Measurements from ENCODE around the gene SLFN5. TPM values are rescaled to one million over a fixed set of nuclear protein-coding genes. Genes with fewer than 3 reads are reported as not detected.
"Not testable (repeated sequence)": the region's sequence is repeated elsewhere in the genome, so short reads cannot be mapped to it uniquely, and the experiment has no call there.

Gene SLFN5
- total and polyA plus RNA-seq, 4 donors: 3.3 to 66.3 (median 22.5) TPM

DNA sequence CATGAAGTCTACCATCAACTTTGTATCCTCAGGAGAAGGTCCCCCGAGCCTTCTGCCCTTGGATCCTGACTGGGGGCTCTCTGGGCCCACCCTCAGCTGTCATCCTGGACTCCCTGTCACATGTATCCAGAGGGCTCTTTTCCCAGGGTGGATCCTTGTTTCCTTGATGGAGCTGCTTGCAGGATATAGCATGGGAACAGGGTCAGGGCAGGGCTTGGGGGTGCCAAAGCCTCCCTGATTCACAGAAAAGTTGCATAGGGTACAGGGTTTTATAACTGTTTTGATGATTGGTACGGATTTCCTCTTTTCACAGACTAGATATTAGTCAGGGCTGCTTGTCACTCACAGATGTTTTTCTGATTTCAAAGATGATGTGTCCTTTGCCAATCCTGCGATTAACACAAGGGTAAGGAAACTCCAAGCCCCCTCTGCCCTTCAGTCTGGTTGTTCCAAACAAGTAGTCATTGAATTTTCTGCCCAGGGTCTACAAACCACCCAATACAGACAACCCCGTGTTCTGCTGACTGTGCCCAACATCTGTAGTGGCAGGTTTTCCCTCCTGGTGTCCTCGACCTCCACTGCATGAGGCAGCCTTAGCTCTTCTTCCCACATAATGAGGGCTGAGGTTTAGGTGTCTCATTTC lies 28.1 kb upstream of the SLFN5 start:
- no peak for ATAC-seq (ENCODE audit: low FRiP score)

GRCh38 chr17:35217107-35217506 lies 25.8 kb upstream of the SLFN5 start:
- H3K36me3 ChIP-seq (ENCODE audit: control insufficient read depth in 1 of 2, insufficient read depth in 2 of 2, low read length in 1 of 2): no peaks in the 10 kb centered on the region
- WGBS, 2 donors: 58 to 59% methylated on average over 5 of the region's 5 CpGs
- H3K9me3 ChIP-seq (ENCODE audit: control insufficient read depth, low read length): peaks cover 2% of the 10 kb centered on the region
- H3K4me1 ChIP-seq (ENCODE audit: control insufficient read depth in 1 of 2, insufficient read depth in 2 of 2, low read length in 2 of 2): no peaks in the 10 kb centered on the region
- DNase-seq (no peak), ATAC-seq (ENCODE audit: low FRiP score) (no peak)
- H3K27me3 ChIP-seq (ENCODE audit: control insufficient read depth in 1 of 2, insufficient read depth in 2 of 2, low read length in 1 of 2): peaks cover 0 to 2% of the 10 kb centered on the region in 2 donors
- no peak overlapping the region for H3K27ac ChIP-seq (ENCODE audit: low read depth in 1 of 2, low read length in 2 of 2)
- intact Hi-C loops (cut with DNase I): no loop called here
- no peak overlapping the region for H3K4me3 ChIP-seq (ENCODE audit: low read length in 2 of 2)

More for the DNA sequence above, 28.1 kb upstream of the SLFN5 start:
- Histone ChIP-seq H3K27ac (ENCODE audit: low read depth in 1 of 2, low read length in 2 of 2) (no peak overlapping the region), H3K9me3 (ENCODE audit: control insufficient read depth, low read length) (peaks cover 4% of the 10 kb centered on the region), H3K4me1 (ENCODE audit: control insufficient read depth in 1 of 2, insufficient read depth in 2 of 2, low read length in 2 of 2) (no peaks in the 10 kb centered on the region), H3K27me3 (ENCODE audit: control insufficient read depth in 1 of 2, insufficient read depth in 2 of 2, low read length in 1 of 2) (peaks cover 0 to 2% of the 10 kb centered on the region in 2 donors), H3K4me3 (ENCODE audit: low read length in 2 of 2) (no peak overlapping the region), H3K36me3 (ENCODE audit: control insufficient read depth in 1 of 2, insufficient read depth in 2 of 2, low read length in 1 of 2) (no peaks in the 10 kb centered on the region)
- intact Hi-C loops (cut with DNase I): no loop called here
- WGBS, 2 donors: 61 to 62% methylated on average over 5 of the region's 5 CpGs
- no peak for DNase-seq

- no peak for DNase-seq
- WGBS, 2 donors: 35 to 46% methylated on average over 2 of the region's 2 CpGs
- Histone ChIP-seq H3K4me1 (ENCODE audit: control insufficient read depth in 1 of 2, insufficient read depth in 2 of 2, low read length in 2 of 2) (no peaks in the 10 kb centered on the region), H3K36me3 (ENCODE audit: control insufficient read depth in 1 of 2, insufficient read depth in 2 of 2, low read length in 1 of 2) (no peaks in the 10 kb centered on the region), H3K4me3 (ENCODE audit: low read length in 2 of 2) (no peak overlapping the region), H3K27me3 (ENCODE audit: control insufficient read depth in 1 of 2, insufficient read depth in 2 of 2, low read length in 1 of 2) (no peaks in the 10 kb centered on the region), H3K27ac (ENCODE audit: low read depth in 1 of 2, low read length in 2 of 2) (no peak overlapping the region), H3K9me3 (ENCODE audit: control insufficient read depth, low read length) (peaks cover 4% of the 10 kb centered on the region)
- intact Hi-C loops (cut with DNase I): no loop called here
- no peak for ATAC-seq (ENCODE audit: low FRiP score)
Observed at GRCh38 chr17:35218915-35219314, 24.0 kb upstream of the SLFN5 start.

- Histone ChIP-seq H3K27me3 (ENCODE audit: control insufficient read depth in 1 of 2, insufficient read depth in 2 of 2, low read length in 1 of 2) (no peaks in the 10 kb centered on the region), H3K4me1 (ENCODE audit: control insufficient read depth in 1 of 2, insufficient read depth in 2 of 2, low read length in 2 of 2) (no peaks in the 10 kb centered on the region), H3K4me3 (ENCODE audit: low read length in 2 of 2) (no peak overlapping the region), H3K27ac (ENCODE audit: low read depth in 1 of 2, low read length in 2 of 2) (no peak overlapping the region), H3K9me3 (ENCODE audit: control insufficient read depth, low read length) (peaks cover 4% of the 10 kb centered on the region), H3K36me3 (ENCODE audit: control insufficient read depth in 1 of 2, insufficient read depth in 2 of 2, low read length in 1 of 2) (no peaks in the 10 kb centered on the region)
- intact Hi-C loops (cut with DNase I): loop anchor here in 1 of 2 donors (10.0 kb wide), 1 partner anchor 52 kb away; no protein-coding TSS in a partner anchor
- no peak for DNase-seq
- 94 to 95% methylated on average over 2 of the region's 2 CpGs for WGBS, 2 donors
- no peak for ATAC-seq (ENCODE audit: low FRiP score)
Observed at GRCh38 chr17:35222452-35222851, 20.4 kb upstream of the SLFN5 start.

GRCh38 chr17:35224436-35224835 lies 18.4 kb upstream of the SLFN5 start:
- DNase-seq (no peak), ATAC-seq (ENCODE audit: low FRiP score) (no peak)
- no peaks in the 10 kb centered on the region for H3K27me3 ChIP-seq (ENCODE audit: control insufficient read depth in 1 of 2, insufficient read depth in 2 of 2, low read length in 1 of 2)
- intact Hi-C loops (cut with DNase I): loop anchor here in 1 of 2 donors (10.0 kb wide), 1 partner anchor 50 kb away; no protein-coding TSS in a partner anchor
- no peaks in the 10 kb centered on the region for H3K4me1 ChIP-seq (ENCODE audit: control insufficient read depth in 1 of 2, insufficient read depth in 2 of 2, low read length in 2 of 2)
- H3K27ac ChIP-seq (ENCODE audit: low read depth in 1 of 2, low read length in 2 of 2): no peak overlapping the region
- peaks cover 4% of the 10 kb centered on the region for H3K9me3 ChIP-seq (ENCODE audit: control insufficient read depth, low read length)
- H3K36me3 ChIP-seq (ENCODE audit: control insufficient read depth in 1 of 2, insufficient read depth in 2 of 2, low read length in 1 of 2): no peaks in the 10 kb centered on the region
- WGBS, 2 donors: 31 to 41% methylated on average over 1 of the region's 1 CpG
- no peak overlapping the region for H3K4me3 ChIP-seq (ENCODE audit: low read length in 2 of 2)

DNA sequence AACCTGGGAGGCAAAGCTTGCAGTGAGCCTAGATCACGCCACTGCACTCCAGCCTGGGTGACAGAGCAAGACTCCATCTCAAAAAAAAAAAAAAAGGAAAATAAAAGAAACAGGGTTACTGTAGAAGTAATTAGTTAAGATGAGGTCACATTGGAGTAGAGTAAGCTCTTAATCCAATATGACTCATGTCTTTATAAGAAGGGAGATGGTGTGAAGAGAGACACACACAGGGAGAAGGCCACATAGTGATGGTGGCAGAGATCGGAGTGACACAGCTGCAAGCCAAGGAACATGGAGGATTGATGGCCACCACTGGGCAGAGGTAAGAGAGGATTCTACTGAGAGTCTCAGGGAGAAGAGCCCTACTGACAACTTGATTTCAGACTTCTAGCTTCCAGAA lies 15.3 kb upstream of the SLFN5 start:
- H3K4me3 ChIP-seq (ENCODE audit: low read length in 2 of 2): no peak overlapping the region
- H3K27me3 ChIP-seq (ENCODE audit: control insufficient read depth in 1 of 2, insufficient read depth in 2 of 2, low read length in 1 of 2): no peaks in the 10 kb centered on the region
- ATAC-seq (ENCODE audit: low FRiP score): no peak
- no peaks in the 10 kb centered on the region for H3K36me3 ChIP-seq (ENCODE audit: control insufficient read depth in 1 of 2, insufficient read depth in 2 of 2, low read length in 1 of 2)
- intact Hi-C loops (cut with DNase I): loop anchor here in 1 of 2 donors (10.0 kb wide), 1 partner anchor 47 kb away; no protein-coding TSS in a partner anchor
- no peak overlapping the region for H3K27ac ChIP-seq (ENCODE audit: low read depth in 1 of 2, low read length in 2 of 2)
- DNase-seq: no peak
- H3K4me1 ChIP-seq (ENCODE audit: control insufficient read depth in 1 of 2, insufficient read depth in 2 of 2, low read length in 2 of 2): no peaks in the 10 kb centered on the region
- WGBS, 2 donors: 75 to 89% methylated on average over 2 of the region's 2 CpGs
- H3K9me3 ChIP-seq (ENCODE audit: control insufficient read depth, low read length): peaks cover 1% of the 10 kb centered on the region

DNA sequence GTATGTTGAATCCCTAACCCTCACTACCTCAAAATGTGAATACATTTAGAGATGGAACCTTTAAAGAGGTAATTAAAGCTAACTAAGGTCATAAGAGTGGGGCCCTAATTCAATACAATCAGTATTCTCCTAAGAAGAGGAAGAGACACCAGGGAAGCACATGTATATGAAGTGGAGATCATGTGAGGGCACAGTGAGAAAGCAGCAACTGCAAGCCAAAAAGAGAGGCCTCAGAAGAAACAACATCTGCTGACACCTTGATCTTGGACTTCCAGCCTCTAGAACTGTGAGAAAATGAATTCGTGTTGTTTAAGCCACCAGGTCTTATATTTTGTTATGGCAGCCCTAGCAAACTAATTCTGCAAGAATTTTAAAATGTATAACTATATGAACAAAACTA lies 13.2 kb upstream of the SLFN5 start:
- Histone ChIP-seq H3K4me1 (ENCODE audit: control insufficient read depth in 1 of 2, insufficient read depth in 2 of 2, low read length in 2 of 2) (no peaks in the 10 kb centered on the region), H3K9me3 (ENCODE audit: control insufficient read depth, low read length) (peaks cover 3% of the 10 kb centered on the region), H3K36me3 (ENCODE audit: control insufficient read depth in 1 of 2, insufficient read depth in 2 of 2, low read length in 1 of 2) (no peaks in the 10 kb centered on the region), H3K27me3 (ENCODE audit: control insufficient read depth in 1 of 2, insufficient read depth in 2 of 2, low read length in 1 of 2) (peaks cover 0 to 2% of the 10 kb centered on the region in 2 donors), H3K4me3 (ENCODE audit: low read length in 2 of 2) (no peak overlapping the region), H3K27ac (ENCODE audit: low read depth in 1 of 2, low read length in 2 of 2) (no peak overlapping the region)
- ATAC-seq (ENCODE audit: low FRiP score) (no peak), DNase-seq (no peak)
- intact Hi-C loops (cut with DNase I): loop anchor here in 1 of 2 donors (10.0 kb wide), 1 partner anchor 45 kb away; no protein-coding TSS in a partner anchor
- 67 to 76% methylated on average over 1 of the region's 1 CpG for WGBS, 2 donors

DNA sequence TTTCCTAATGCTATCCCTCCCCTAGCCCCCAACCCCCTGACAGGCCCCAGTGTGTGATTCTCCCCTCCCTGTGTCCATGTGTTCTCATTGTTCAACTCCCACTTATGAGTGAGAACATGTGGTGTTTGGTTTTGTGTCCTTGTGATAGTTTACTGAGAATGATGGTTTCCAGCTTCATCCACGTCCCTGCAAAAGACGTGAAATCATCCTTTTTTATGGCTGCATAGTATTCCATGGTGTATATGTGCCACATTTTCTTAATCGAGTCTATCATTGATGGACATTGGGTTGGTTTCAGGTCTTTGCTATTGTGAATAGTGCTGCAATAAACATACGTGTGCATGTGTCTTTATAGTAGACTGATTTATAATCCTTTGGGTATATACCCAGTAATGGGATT lies 8.6 kb upstream of the SLFN5 start:
- H3K27ac ChIP-seq (ENCODE audit: low read depth in 1 of 2, low read length in 2 of 2); DNase-seq; H3K9me3 ChIP-seq (ENCODE audit: control insufficient read depth, low read length); H3K4me1 ChIP-seq (ENCODE audit: control insufficient read depth in 1 of 2, insufficient read depth in 2 of 2, low read length in 2 of 2); intact Hi-C loops (cut with DNase I); H3K27me3 ChIP-seq (ENCODE audit: control insufficient read depth in 1 of 2, insufficient read depth in 2 of 2, low read length in 1 of 2); H3K4me3 ChIP-seq (ENCODE audit: low read length in 2 of 2); H3K36me3 ChIP-seq (ENCODE audit: control insufficient read depth in 1 of 2, insufficient read depth in 2 of 2, low read length in 1 of 2); ATAC-seq (ENCODE audit: low FRiP score): not testable (repeated sequence)
- WGBS, 2 donors: 74 to 81% methylated on average over 4 of the region's 4 CpGs

GRCh38 chr17:35235289-35235688 lies 7.6 kb upstream of the SLFN5 start:
- peaks cover 4% of the 10 kb centered on the region for H3K9me3 ChIP-seq (ENCODE audit: control insufficient read depth, low read length)
- H3K4me3 ChIP-seq (ENCODE audit: low read length in 2 of 2): no peak overlapping the region
- no peak overlapping the region for H3K27ac ChIP-seq (ENCODE audit: low read depth in 1 of 2, low read length in 2 of 2)
- no peak for DNase-seq
- intact Hi-C loops (cut with DNase I): no loop called here
- H3K27me3 ChIP-seq (ENCODE audit: control insufficient read depth in 1 of 2, insufficient read depth in 2 of 2, low read length in 1 of 2): peaks cover 0 to 2% of the 10 kb centered on the region in 2 donors
- no peaks in the 10 kb centered on the region for H3K36me3 ChIP-seq (ENCODE audit: control insufficient read depth in 1 of 2, insufficient read depth in 2 of 2, low read length in 1 of 2)
- H3K4me1 ChIP-seq (ENCODE audit: control insufficient read depth in 1 of 2, insufficient read depth in 2 of 2, low read length in 2 of 2): no peaks in the 10 kb centered on the region
- WGBS, 2 donors: 84 to 88% methylated on average over 3 of the region's 3 CpGs
- no peak for ATAC-seq (ENCODE audit: low FRiP score)
